ENCODE measurements around the gene SCRT2. TPM values are rescaled to one million over a fixed set of nuclear protein-coding genes. Genes with fewer than 3 reads are reported as not detected.

The SCRT2 gene
- total and polyA plus RNA-seq, 2 of the 8 experiments (the other 6 are each of a cell fraction or from before 2014, with no cell fraction given), result 0.12 to 0.34 TPM

- Histone ChIP-seq H3K36me3 (ENCODE audit: control insufficient read depth in 2 of 4, insufficient read depth in 4 of 4, low read length in 3 of 4) (no peaks in the 10 kb centered on the region), H3K79me2 (ENCODE audit: control insufficient read depth in 1 of 2, insufficient read depth in 2 of 2, low read length in 2 of 2) (no peaks in the 10 kb centered on the region), H3K23ac (ENCODE audit: insufficient read length) (no peak overlapping the region), H3K4ac (replicated peaks; ENCODE audit: insufficient read length, low read depth, low read length) (no peak overlapping the region), H2BK12ac (ENCODE audit: low read depth, low read length) (peak overlapping the region; percentile 75; the same call in 1 of the 2 replicates), H2BK5ac (ENCODE audit: low read depth, low read length) (peak overlapping the region; percentile 12; the same call in 1 of the 2 replicates), H2BK20ac (ENCODE audit: low read length) (0 out of 2 replicates have a peak overlapping the region, but pooled peaks have one; percentile 9), H3K14ac (ENCODE audit: insufficient read length) (no peak overlapping the region), H3K4me2 (ENCODE audit: insufficient read depth in 1 of 2, low read depth in 2 of 2, low read length in 2 of 2) (peak overlapping the region; percentile 17 to 32; a peak in 2 of 4 replicates), H4K91ac (replicated peaks; ENCODE audit: insufficient read length, low read length) (no peak overlapping the region), H3K9ac (replicated peaks in 1 of 4; ENCODE audit: extremely low read depth in 1 of 4, low read depth in 3 of 4, low read length in 3 of 4) (no peak overlapping the region), H4K5ac (ENCODE audit: insufficient read length, low read depth, low read length) (no peak overlapping the region), H3K27ac (ENCODE audit: low read depth, low read length) (no peak overlapping the region), H4K20me1 (replicated peaks in 1 of 2; ENCODE audit: control insufficient read depth in 1 of 2, insufficient read depth in 2 of 2, low read length in 2 of 2) (no peaks in the 10 kb centered on the region), H3K79me1 (ENCODE audit: low read depth, low read length) (no peaks in the 10 kb centered on the region), H3K56ac (replicated peaks; ENCODE audit: insufficient read length, low read depth, low read length) (no peak overlapping the region), H3K4me3 (ENCODE audit: extremely low read depth in 1 of 4, insufficient read depth in 2 of 4, low read depth in 3 of 4, low read length in 4 of 4) (no peak overlapping the region), H2BK120ac (replicated peaks; ENCODE audit: low read depth, low read length) (no peak overlapping the region), H2AK5ac (ENCODE audit: low read depth, low read length) (no peak overlapping the region), H2BK15ac (ENCODE audit: low read length) (peak overlapping the region; percentile 61; the same call in 1 of the 2 replicates), H3K18ac (ENCODE audit: extremely low read depth, low read length) (peak overlapping the region; percentile 60; the same call in 1 of the 2 replicates), H3K9me3 (ENCODE audit: insufficient read depth in 2 of 2, low read depth in 1 of 2, low read length in 1 of 2) (no peaks in the 10 kb centered on the region), H2AFZ (ENCODE audit: low read length) (no peak overlapping the region), H3K4me1 (replicated peaks in 1 of 4; ENCODE audit: control insufficient read depth in 3 of 4, insufficient read depth in 4 of 4, low read length in 3 of 4) (peaks cover 7 to 15% (median 10%) of the 10 kb centered on the region in 4 experiments), H4K8ac (ENCODE audit: extremely low read depth, insufficient read depth, low read length) (no peak overlapping the region), H3K27me3 (replicated peaks in 1 of 4; ENCODE audit: control insufficient read depth in 3 of 4, extremely low read depth in 1 of 4, insufficient read depth in 3 of 4, low read length in 3 of 4) (no peaks in the 10 kb centered on the region), H3K23me2 (ENCODE audit: low read depth, low read length) (peaks cover under 1% of the 10 kb centered on the region; the same call in 1 of the 2 replicates)
- POLR2A ChIA-PET (ENCODE audit: partially characterized antibody), result interaction anchor here (1.0 to 2.2 kb wide), 4 partner anchors 10 to 59 kb away, joined by 3 to 8 read pairs (median 4); no protein-coding TSS in a partner anchor
- FAIRE-seq, result no peak
- CTCF ChIA-PET (ENCODE audit: partially characterized antibody), result interaction anchor here (1.3 to 3.3 kb wide), 9 partner anchors 10 to 54 kb away, joined by 4 to 16 read pairs (median 5); no protein-coding TSS in a partner anchor
- DNase-seq (ENCODE audit: low read depth in 1 of 2, low spot score in 2 of 2), result no peak
- 74% methylated on average over 6 of the region's 6 CpGs; no CpG with 5 or more reads in 1 of the 2 experiments for WGBS, 2 experiments (ENCODE audit: extremely low coverage in 1 of 2, insufficient coverage in 1 of 2, insufficient read length in 1 of 2, insufficient replicate concordance in 2 of 2, low coverage in 1 of 2, low lambda C conversion rate in 2 of 2, missing lambda C conversion rate in 1 of 2)
- no peak for TF ChIP-seq HDAC2 (IDR thresholded peaks at IDR 0.05; ENCODE audit: borderline replicate concordance in 1 of 2, low read depth in 2 of 2, low read length in 2 of 2)
- no peak for TF ChIP-seq RBBP5 (IDR thresholded peaks at IDR 0.05; ENCODE audit: borderline replicate concordance, low read depth, low read length)
- no peak for TF ChIP-seq ZNF274 (IDR thresholded peaks at IDR 0.05; ENCODE audit: borderline replicate concordance, extremely low read depth, low read length)
- no peak for TF ChIP-seq KDM1A (IDR thresholded peaks at IDR 0.05; ENCODE audit: borderline replicate concordance, low read length)
- no peak for TF ChIP-seq RNF2 (IDR thresholded peaks at IDR 0.05; ENCODE audit: borderline replicate concordance, low read depth, low read length, missing control alignments, poor library complexity, severe bottlenecking)
- TF ChIP-seq EGR1 (IDR thresholded peaks at IDR 0.05; ENCODE audit: borderline replicate concordance, low read depth, low read length), result no peak
- TF ChIP-seq ATF2 (IDR thresholded peaks at IDR 0.05; ENCODE audit: low read length), result no peak
- no peak for TF ChIP-seq RAD21 (IDR thresholded peaks at IDR 0.05 in 1 of 2, conservative IDR thresholded peaks at IDR 0.05 in 1 of 2; ENCODE audit: low read depth in 2 of 2, low read length in 2 of 2)
- no peak for TF ChIP-seq MAX (IDR thresholded peaks at IDR 0.05)
Measured at GRCh38 chr20:699342-699741, 23.7 kb upstream of the SCRT2 start.
